HepG2 (cell line): ENCODE measurements around the gene ZSWIM6. TPM values are rescaled to one million over a fixed set of nuclear protein-coding genes. Genes with fewer than 3 reads are reported as not detected.
A peak's percentile ranks its signal among the peaks of the same experiment; 100 is the strongest.

ENCODE experiments used
- CBX5 ChIP-seq: sonication (generic); formaldehyde crosslinking; IDR thresholded peaks from 2 replicates; pipeline ENCODE4 v1.4.0; 2020; ENCODE audit warnings: missing genetic modification reagents, borderline replicate concordance
- HNF4A ChIP-seq: sonication (generic); formaldehyde crosslinking; IDR thresholded peaks from 2 replicates; pipeline ENCODE4 v1.4.0; 2020; ENCODE audit warnings: missing genetic modification reagents
- HNRNPLL ChIP-seq: fragments of 200-400 bp; formaldehyde crosslinking; IDR thresholded peaks from 2 replicates; pipeline ENCODE4 v1.6.1; 2017; ENCODE audit warnings: mild to moderate bottlenecking, low read depth, low read length; ENCODE audit not compliant: poor library complexity, severe bottlenecking
- HOMEZ ChIP-seq: IDR thresholded peaks from 2 replicates; pipeline ENCODE4 v1.6.1; 2016; ENCODE audit warnings: low read depth
- HOXA5 ChIP-seq: sonication (generic); formaldehyde crosslinking; IDR thresholded peaks from 2 replicates; pipeline ENCODE4 v1.4.0; 2020; ENCODE audit warnings: missing genetic modification reagents
- KLF16 ChIP-seq, 2 experiments: sonication (generic) in 1 of 2; formaldehyde crosslinking in 1 of 2; IDR thresholded peaks; 2 replicates each; pipeline versions ENCODE4 v1.6.1 to v1.8.0; 2016 to 2023; ENCODE audit warnings: missing genetic modification reagents in 2 of 2, missing compliant biosample characterization in 1 of 2
- MAFG ChIP-seq: sonication (generic); formaldehyde crosslinking; IDR thresholded peaks from 2 replicates; pipeline ENCODE4 v1.5.1; 2020; ENCODE audit warnings: mild to moderate bottlenecking, missing genetic modification reagents
- MXD1 ChIP-seq: sonication (generic); formaldehyde crosslinking; IDR thresholded peaks from 2 replicates; pipeline ENCODE4 v1.4.0; 2020; ENCODE audit warnings: mild to moderate bottlenecking, missing genetic modification reagents
- NFATC3 ChIP-seq: sonication (generic); formaldehyde crosslinking; IDR thresholded peaks from 2 replicates; pipeline ENCODE4 v1.5.1; 2020; ENCODE audit warnings: mild to moderate bottlenecking, missing genetic modification reagents
- NFIB ChIP-seq: sonication (generic); formaldehyde crosslinking; IDR thresholded peaks from 2 replicates; pipeline ENCODE4 v1.9.0; 2021; ENCODE audit warnings: missing genetic modification reagents, mild to moderate bottlenecking, borderline replicate concordance
- NKX3-1 ChIP-seq: sonication (generic); formaldehyde crosslinking; IDR thresholded peaks from 2 replicates; pipeline ENCODE4 v1.5.0; 2020; ENCODE audit warnings: missing genetic modification reagents
- PITX1 ChIP-seq: sonication (generic); formaldehyde crosslinking; IDR thresholded peaks from 2 replicates; pipeline ENCODE4 v1.5.1; 2020; ENCODE audit warnings: mild to moderate bottlenecking, missing genetic modification reagents
- SALL1 ChIP-seq: sonication (generic); formaldehyde crosslinking; IDR thresholded peaks from 2 replicates; pipeline ENCODE4 v1.8.0; 2022; ENCODE audit warnings: mild to moderate bottlenecking, missing genetic modification reagents
- SKI ChIP-seq: fragments of 450-650 bp; IDR thresholded peaks from one replicate; pipeline ENCODE4 v1.6.1; 2018; ENCODE audit warnings: mild to moderate bottlenecking; ENCODE audit not compliant: partially characterized antibody
- SOX5 ChIP-seq: IDR thresholded peaks from 2 replicates; pipeline ENCODE4 v1.6.1; 2016; ENCODE audit warnings: borderline replicate concordance
- SOX6 ChIP-seq, 2 experiments: fragments of 450-650 bp in 1 of 2; sonication (generic) in 1 of 2; formaldehyde crosslinking in 1 of 2; IDR thresholded peaks; 2 replicates each; pipeline versions ENCODE4 v1.4.0 to v1.6.1; 2017 to 2020; ENCODE audit warnings: antibody characterized with exemption in 1 of 2, mild to moderate bottlenecking in 1 of 2, missing genetic modification reagents in 1 of 2
- THAP11 ChIP-seq: IDR thresholded peaks from 2 replicates; pipeline ENCODE4 v1.6.1; 2016; ENCODE audit warnings: missing biosample characterization, missing genetic modification reagents
- ZFP62 ChIP-seq: sonication (generic); formaldehyde crosslinking; IDR thresholded peaks from 2 replicates; pipeline ENCODE4 v1.4.0; 2020; ENCODE audit warnings: missing genetic modification reagents
- ZNF264 ChIP-seq: sonication (generic); formaldehyde crosslinking; IDR thresholded peaks from 2 replicates; pipeline ENCODE4 v1.4.0; 2020; ENCODE audit warnings: missing genetic modification reagents
- ZNF792 ChIP-seq: IDR thresholded peaks from 2 replicates; pipeline ENCODE4 v1.6.1; 2016
- polyA plus RNA-seq, 8 experiments: library from polyadenylated mRNA; depleted of rRNA in 3 of 8; stranded (reverse) in 7 of 8; unstranded in 1 of 8; fragments of >200 nt; fragmentation: Illumina TruSeq in 4 of 8; extraction: Trizol in 4 of 8; gene quantifications; 2 replicates each; pipeline versions ENCODE4 v1.2.1 to v1.2.3, GENCODE V29; 2011 to 2016; ENCODE audit warnings: low read depth in 4 of 8, missing spikeins in 1 of 8, mixed read lengths in 1 of 8; ENCODE audit not compliant: insufficient read depth in 1 of 8
- total RNA-seq, 5 experiments: library from RNA; depleted of rRNA; stranded (reverse); fragments of >200 nt; fragmentation: Illumina TruSeq; extraction: Trizol; gene quantifications; 2 replicates each; pipeline ENCODE4 v1.2.3, GENCODE V29; 2016; ENCODE audit warnings: low read depth in 1 of 5
- TF ChIP-seq, protein P1 (sequence below): sonication (generic); formaldehyde crosslinking; IDR thresholded peaks from 2 replicates; pipeline ENCODE4 v1.4.0; 2020; ENCODE audit warnings: missing genetic modification reagents

The ZSWIM6 gene
- total and polyA plus RNA-seq, 2 of the 13 experiments (the other 11 are each of a cell fraction or from before 2014, with no cell fraction given), result 0.82 to 1.9 TPM

DNA sequence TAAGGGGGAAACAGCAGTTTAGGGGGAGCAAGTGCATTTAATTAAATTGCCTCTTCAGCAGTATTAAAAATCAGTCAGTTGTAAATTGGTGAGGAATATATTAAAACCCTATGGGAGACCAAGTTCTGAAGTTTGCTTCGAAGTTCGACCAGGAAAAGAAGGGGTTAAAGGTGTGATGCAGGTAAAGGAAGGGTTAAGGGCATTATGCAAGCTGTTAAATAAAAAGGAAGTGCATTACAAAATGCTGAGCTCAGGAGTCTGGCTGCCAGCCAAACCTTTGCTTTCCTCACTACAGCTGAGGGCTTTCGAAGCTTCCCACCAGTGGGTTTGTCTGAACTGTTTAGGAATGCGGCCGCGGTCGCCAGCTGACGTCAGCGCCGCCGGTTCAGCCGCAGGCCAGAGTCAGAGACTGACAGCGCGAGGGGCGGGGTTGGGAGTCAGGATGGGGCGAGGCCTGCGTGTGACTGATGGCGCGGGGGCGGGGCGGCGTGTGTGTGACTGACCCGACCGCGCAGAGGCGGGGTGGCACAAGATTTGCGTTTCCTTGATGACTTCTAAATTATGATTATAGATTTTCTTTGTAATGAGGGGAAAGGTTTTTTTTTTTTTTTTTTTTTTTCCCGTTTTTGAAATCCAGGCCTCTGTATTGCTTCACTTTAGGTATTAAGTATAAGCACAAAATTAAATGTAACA lies 76.6 kb downstream of the ZSWIM6 start (continued):
- TF ChIP-seq ZNF264 (CRISPR knock-in tag), result peak; percentile 74
- peak; percentile 16; the same call in 1 of the 2 replicates for TF ChIP-seq ZNF792 (CRISPR knock-in tag)
- peak; percentile 51; the same call in 1 of the 2 replicates for TF ChIP-seq HOMEZ (CRISPR knock-in tag)
- peak; percentile 36; the same call in 1 of the 2 replicates for TF ChIP-seq HNF4A
- peak in 1 of 2 experiments; percentile 79; a peak in 2 of 4 replicates for TF ChIP-seq KLF16 (CRISPR knock-in tag; IDR thresholded peaks at IDR 0.05)
- TF ChIP-seq SOX6 (IDR thresholded peaks at IDR 0.05), result no peak
- peak; percentile 66 for TF ChIP-seq SOX6 (CRISPR knock-in tag; IDR thresholded peaks at IDR 0.05)
- peak; percentile 71 for TF ChIP-seq HOXA5 (CRISPR knock-in tag)
- peak; percentile 24; the same call in 1 of the 2 replicates for TF ChIP-seq MAFG
- TF ChIP-seq NFATC3, result no peak
- TF ChIP-seq THAP11 (CRISPR knock-in tag), result peak; percentile 62; the same call in 1 of the 2 replicates
- peak; percentile 27 for TF ChIP-seq HNRNPLL
- TF ChIP-seq, protein P1, sequence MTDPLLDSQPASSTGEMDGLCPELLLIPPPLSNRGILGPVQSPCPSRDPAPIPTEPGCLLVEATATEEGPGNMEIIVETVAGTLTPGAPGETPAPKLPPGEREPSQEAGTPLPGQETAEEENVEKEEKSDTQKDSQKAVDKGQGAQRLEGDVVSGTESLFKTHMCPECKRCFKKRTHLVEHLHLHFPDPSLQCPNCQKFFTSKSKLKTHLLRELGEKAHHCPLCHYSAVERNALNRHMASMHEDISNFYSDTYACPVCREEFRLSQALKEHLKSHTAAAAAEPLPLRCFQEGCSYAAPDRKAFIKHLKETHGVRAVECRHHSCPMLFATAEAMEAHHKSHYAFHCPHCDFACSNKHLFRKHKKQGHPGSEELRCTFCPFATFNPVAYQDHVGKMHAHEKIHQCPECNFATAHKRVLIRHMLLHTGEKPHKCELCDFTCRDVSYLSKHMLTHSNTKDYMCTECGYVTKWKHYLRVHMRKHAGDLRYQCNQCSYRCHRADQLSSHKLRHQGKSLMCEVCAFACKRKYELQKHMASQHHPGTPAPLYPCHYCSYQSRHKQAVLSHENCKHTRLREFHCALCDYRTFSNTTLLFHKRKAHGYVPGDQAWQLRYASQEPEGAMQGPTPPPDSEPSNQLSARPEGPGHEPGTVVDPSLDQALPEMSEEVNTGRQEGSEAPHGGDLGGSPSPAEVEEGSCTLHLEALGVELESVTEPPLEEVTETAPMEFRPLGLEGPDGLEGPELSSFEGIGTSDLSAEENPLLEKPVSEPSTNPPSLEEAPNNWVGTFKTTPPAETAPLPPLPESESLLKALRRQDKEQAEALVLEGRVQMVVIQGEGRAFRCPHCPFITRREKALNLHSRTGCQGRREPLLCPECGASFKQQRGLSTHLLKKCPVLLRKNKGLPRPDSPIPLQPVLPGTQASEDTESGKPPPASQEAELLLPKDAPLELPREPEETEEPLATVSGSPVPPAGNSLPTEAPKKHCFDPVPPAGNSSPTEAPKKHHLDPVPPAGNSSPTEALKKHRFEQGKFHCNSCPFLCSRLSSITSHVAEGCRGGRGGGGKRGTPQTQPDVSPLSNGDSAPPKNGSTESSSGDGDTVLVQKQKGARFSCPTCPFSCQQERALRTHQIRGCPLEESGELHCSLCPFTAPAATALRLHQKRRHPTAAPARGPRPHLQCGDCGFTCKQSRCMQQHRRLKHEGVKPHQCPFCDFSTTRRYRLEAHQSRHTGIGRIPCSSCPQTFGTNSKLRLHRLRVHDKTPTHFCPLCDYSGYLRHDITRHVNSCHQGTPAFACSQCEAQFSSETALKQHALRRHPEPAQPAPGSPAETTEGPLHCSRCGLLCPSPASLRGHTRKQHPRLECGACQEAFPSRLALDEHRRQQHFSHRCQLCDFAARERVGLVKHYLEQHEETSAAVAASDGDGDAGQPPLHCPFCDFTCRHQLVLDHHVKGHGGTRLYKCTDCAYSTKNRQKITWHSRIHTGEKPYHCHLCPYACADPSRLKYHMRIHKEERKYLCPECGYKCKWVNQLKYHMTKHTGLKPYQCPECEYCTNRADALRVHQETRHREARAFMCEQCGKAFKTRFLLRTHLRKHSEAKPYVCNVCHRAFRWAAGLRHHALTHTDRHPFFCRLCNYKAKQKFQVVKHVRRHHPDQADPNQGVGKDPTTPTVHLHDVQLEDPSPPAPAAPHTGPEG (CRISPR knock-in tag), result no peak
- 0 out of 2 replicates have a peak, but pooled peaks have one; percentile 26 for TF ChIP-seq NKX3-1 (CRISPR knock-in tag)
- peak; percentile 81 for TF ChIP-seq SALL1 (CRISPR knock-in tag)
- TF ChIP-seq SOX5, result peak; percentile 58; the same call in 1 of the 2 replicates
- 0 out of 2 replicates have a peak, but pooled peaks have one; percentile 39 for TF ChIP-seq NFIB (CRISPR knock-in tag)
- TF ChIP-seq SKI, result peak; percentile 85
- no peak for TF ChIP-seq ZFP62 (CRISPR knock-in tag)
- no peak; the same call in 1 of the 2 replicates for TF ChIP-seq PITX1 (CRISPR knock-in tag)
- TF ChIP-seq MXD1 (CRISPR knock-in tag), result no peak
- peak; percentile 29; the same call in 1 of the 2 replicates for TF ChIP-seq CBX5 (CRISPR knock-in tag)
